Muscle layer of colon (tissue), 2 donors: Measurements from ENCODE around the gene VPS13C.

Source experiments
- H3K27ac ChIP-seq: one replicate; pipeline ENCODE4 v1.7.0; 2013; ENCODE audit warnings: low read depth, mild to moderate bottlenecking, low read length, moderate library complexity
- H3K27me3 ChIP-seq, 2 donors: one replicate each; pipeline ENCODE4 v1.7.0; 2013; ENCODE audit warnings: low read length in 2 of 2, mild to moderate bottlenecking in 2 of 2; ENCODE audit not compliant: insufficient read depth in 2 of 2, control insufficient read depth in 1 of 2
- H3K36me3 ChIP-seq: one replicate; pipeline ENCODE4 v1.7.0; 2013; ENCODE audit warnings: mild to moderate bottlenecking, low read length; ENCODE audit not compliant: insufficient read depth
- H3K4me1 ChIP-seq: one replicate; pipeline ENCODE4 v1.7.0; 2013; ENCODE audit warnings: mild to moderate bottlenecking, low read length; ENCODE audit not compliant: insufficient read depth
- H3K4me3 ChIP-seq, 2 donors: one replicate each; pipeline ENCODE4 v1.7.0; 2013; ENCODE audit warnings: low read length in 2 of 2, low read depth in 1 of 2, mild to moderate bottlenecking in 1 of 2, moderate library complexity in 1 of 2
- H3K9ac ChIP-seq: one replicate; pipeline ENCODE4 v1.7.0; 2013; ENCODE audit warnings: low read length
- H3K9me3 ChIP-seq: one replicate; pipeline ENCODE4 v1.7.0; 2013; ENCODE audit warnings: mild to moderate bottlenecking, low read length
- donor health status: abdominal sarcoma.
- donor health status: Adenocarcinoma of cecum.

Gene VPS13C

GRCh38 chr15:61827131-61827530 lies 233.1 kb downstream of the VPS13C start:
- Histone ChIP-seq H3K9ac (no peak overlapping the region), H3K4me1 (no peaks in the 10 kb centered on the region), H3K36me3 (no peaks in the 10 kb centered on the region), H3K27ac (no peak overlapping the region), H3K4me3 (no peak overlapping the region), H3K27me3 (no peaks in the 10 kb centered on the region), H3K9me3 (no peaks in the 10 kb centered on the region)

GRCh38 chr15:61824291-61824690 lies 236.0 kb downstream of the VPS13C start:
- no peak overlapping the region for H3K9ac ChIP-seq
- H3K9me3 ChIP-seq, result no peaks in the 10 kb centered on the region
- H3K27me3 ChIP-seq, result no peaks in the 10 kb centered on the region
- no peak overlapping the region for H3K4me3 ChIP-seq
- no peaks in the 10 kb centered on the region for H3K4me1 ChIP-seq
- H3K27ac ChIP-seq, result no peak overlapping the region
- no peaks in the 10 kb centered on the region for H3K36me3 ChIP-seq

GRCh38 chr15:61822511-61822910 lies 237.7 kb downstream of the VPS13C start:
- no peak overlapping the region for H3K4me3 ChIP-seq

GRCh38 chr15:61820951-61821350 lies 239.3 kb downstream of the VPS13C start:
- Histone ChIP-seq H3K36me3 (no peaks in the 10 kb centered on the region), H3K27ac (no peak overlapping the region), H3K9ac (no peak overlapping the region), H3K9me3 (no peaks in the 10 kb centered on the region), H3K27me3 (no peaks in the 10 kb centered on the region), H3K4me3 (no peak overlapping the region), H3K4me1 (no peaks in the 10 kb centered on the region)

More at GRCh38 chr15:61822511-61822910, 237.7 kb downstream of the VPS13C start:
- Histone ChIP-seq H3K4me1 (no peaks in the 10 kb centered on the region), H3K9me3 (no peaks in the 10 kb centered on the region), H3K27me3 (no peaks in the 10 kb centered on the region), H3K27ac (no peak overlapping the region), H3K9ac (no peak overlapping the region), H3K36me3 (no peaks in the 10 kb centered on the region)

GRCh38 chr15:61820212-61820611 lies 240.0 kb downstream of the VPS13C start:
- Histone ChIP-seq H3K9me3 (no peaks in the 10 kb centered on the region), H3K9ac (no peak overlapping the region), H3K4me1 (no peaks in the 10 kb centered on the region), H3K36me3 (no peaks in the 10 kb centered on the region), H3K27me3 (no peaks in the 10 kb centered on the region), H3K27ac (no peak overlapping the region), H3K4me3 (no peak overlapping the region)

- Histone ChIP-seq H3K36me3 (no peaks in the 10 kb centered on the region), H3K9ac (no peak overlapping the region), H3K27me3 (no peaks in the 10 kb centered on the region), H3K27ac (no peak overlapping the region), H3K4me3 (no peak overlapping the region), H3K4me1 (no peaks in the 10 kb centered on the region), H3K9me3 (no peaks in the 10 kb centered on the region)
These were observed 240.9 kb downstream of the VPS13C start for GRCh38 chr15:61819386-61819785.

- Histone ChIP-seq H3K4me1 (no peaks in the 10 kb centered on the region), H3K27me3 (no peaks in the 10 kb centered on the region), H3K9ac (no peak overlapping the region), H3K4me3 (no peak overlapping the region), H3K27ac (no peak overlapping the region), H3K9me3 (no peaks in the 10 kb centered on the region), H3K36me3 (no peaks in the 10 kb centered on the region)
These were observed 241.4 kb downstream of the VPS13C start for GRCh38 chr15:61818801-61819200.

GRCh38 chr15:61816856-61817255 lies 243.4 kb downstream of the VPS13C start:
- H3K4me1 ChIP-seq, result no peaks in the 10 kb centered on the region
- H3K27me3 ChIP-seq, result no peaks in the 10 kb centered on the region
- H3K36me3 ChIP-seq, result no peaks in the 10 kb centered on the region
- no peak overlapping the region for H3K27ac ChIP-seq
- H3K9me3 ChIP-seq, result no peaks in the 10 kb centered on the region
- no peak overlapping the region for H3K4me3 ChIP-seq
- no peak overlapping the region for H3K9ac ChIP-seq

- H3K4me1 ChIP-seq, result no peaks in the 10 kb centered on the region
- no peak overlapping the region for H3K27ac ChIP-seq
- no peak overlapping the region for H3K4me3 ChIP-seq
- no peaks in the 10 kb centered on the region for H3K36me3 ChIP-seq
- no peak overlapping the region for H3K9ac ChIP-seq
- no peaks in the 10 kb centered on the region for H3K9me3 ChIP-seq
- H3K27me3 ChIP-seq, result no peaks in the 10 kb centered on the region
These were observed 244.7 kb downstream of the VPS13C start for GRCh38 chr15:61815356-61816083.

GRCh38 chr15:61812476-61812875 lies 247.8 kb downstream of the VPS13C start:
- Histone ChIP-seq H3K9ac (no peak overlapping the region), H3K9me3 (no peaks in the 10 kb centered on the region), H3K36me3 (no peaks in the 10 kb centered on the region), H3K4me1 (no peaks in the 10 kb centered on the region), H3K27me3 (no peaks in the 10 kb centered on the region), H3K4me3 (no peak overlapping the region), H3K27ac (no peak overlapping the region)

GRCh38 chr15:61811952-61812351 lies 248.3 kb downstream of the VPS13C start:
- H3K4me3 ChIP-seq, result no peak overlapping the region
- no peaks in the 10 kb centered on the region for H3K36me3 ChIP-seq
- no peak overlapping the region for H3K27ac ChIP-seq
- H3K4me1 ChIP-seq, result no peaks in the 10 kb centered on the region
- no peaks in the 10 kb centered on the region for H3K9me3 ChIP-seq
- H3K9ac ChIP-seq, result no peak overlapping the region
- no peaks in the 10 kb centered on the region for H3K27me3 ChIP-seq

GRCh38 chr15:61809216-61809615 lies 251.0 kb downstream of the VPS13C start:
- no peaks in the 10 kb centered on the region for H3K27me3 ChIP-seq
- no peaks in the 10 kb centered on the region for H3K9me3 ChIP-seq
- H3K4me1 ChIP-seq, result no peaks in the 10 kb centered on the region
- H3K27ac ChIP-seq, result no peak overlapping the region
- H3K9ac ChIP-seq, result no peak overlapping the region
- H3K36me3 ChIP-seq, result no peaks in the 10 kb centered on the region
- no peak overlapping the region for H3K4me3 ChIP-seq
